Nucleus accumbens (tissue), 56 donors: ENCODE data around the gene AZU1.
"Not testable (repeated sequence)": the region's sequence is repeated elsewhere in the genome, so short reads cannot be mapped to it uniquely, and the experiment has no call there.

Experiments used
- DNase-seq, 56 donors: peaks; one replicate each; lab custom pipeline; 2025; lab: John Stamatoyannopoulos, UW

The AZU1 gene

DNA sequence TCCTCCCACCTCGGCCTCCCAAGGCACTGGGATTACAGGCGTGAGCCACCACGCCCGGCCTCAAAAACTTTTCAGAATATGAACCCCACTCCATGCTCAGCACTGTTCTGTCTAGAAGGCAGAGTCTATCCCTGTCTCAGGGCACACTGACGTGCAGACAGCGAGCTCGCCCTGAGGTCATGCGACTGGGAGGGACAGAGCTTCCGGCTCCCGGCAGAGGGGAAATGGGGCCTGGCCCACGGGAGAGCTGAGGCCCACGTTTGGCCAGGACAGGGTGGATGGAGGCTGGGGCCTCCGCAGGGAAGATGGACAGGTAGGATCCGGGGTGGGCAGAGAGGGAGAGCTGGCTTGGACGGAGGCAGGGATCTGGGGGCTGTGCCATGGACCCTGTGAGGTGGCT is 2.8 kb upstream of the AZU1 start:
- no peak for DNase-seq

DNA sequence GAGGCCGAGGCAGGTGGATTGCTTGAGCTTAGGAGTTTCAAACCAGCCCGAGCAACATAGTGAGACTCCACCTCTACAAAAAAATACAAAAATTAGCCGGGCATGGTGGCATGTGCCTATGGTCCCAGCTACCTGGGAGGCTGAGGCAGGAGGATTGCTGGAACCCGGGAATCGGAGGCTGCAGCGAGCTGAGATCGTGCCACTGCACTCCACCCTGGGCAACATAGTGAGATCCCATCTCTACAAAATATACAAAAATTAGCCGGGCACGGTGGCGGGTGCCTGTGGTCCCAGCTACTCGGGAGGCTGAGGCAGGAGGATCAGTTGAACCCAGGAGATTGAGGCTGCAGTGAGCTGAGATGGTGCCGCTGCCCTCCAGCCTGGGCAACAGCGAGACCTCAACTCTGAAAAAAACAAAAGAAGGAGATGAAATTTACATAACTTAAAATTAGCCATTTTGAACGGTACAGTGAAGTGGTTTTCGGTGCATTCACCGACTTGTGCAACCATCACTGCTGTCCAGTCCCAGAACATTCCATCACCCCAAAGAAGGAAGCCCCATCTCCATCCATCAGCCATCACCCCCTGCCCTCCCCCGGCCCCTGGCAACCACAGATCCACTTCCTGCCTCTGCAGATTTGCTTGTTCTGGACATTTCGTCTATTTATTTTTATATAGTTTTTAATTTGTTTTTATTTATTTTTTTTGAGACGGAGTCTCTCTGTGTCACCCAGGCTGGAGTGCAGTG is 1.6 kb upstream of the AZU1 start:
- no peak for DNase-seq

GRCh38 chr19:827314-827709 is 325 bp upstream of the AZU1 start:
- no peak for DNase-seq

GRCh38 chr19:829129-829758 is 1.6 kb downstream of the AZU1 start:
- no peak for DNase-seq

- DNase-seq = no peak
Observed at GRCh38 chr19:831407-832369, 4.1 kb downstream of the AZU1 start.

DNA sequence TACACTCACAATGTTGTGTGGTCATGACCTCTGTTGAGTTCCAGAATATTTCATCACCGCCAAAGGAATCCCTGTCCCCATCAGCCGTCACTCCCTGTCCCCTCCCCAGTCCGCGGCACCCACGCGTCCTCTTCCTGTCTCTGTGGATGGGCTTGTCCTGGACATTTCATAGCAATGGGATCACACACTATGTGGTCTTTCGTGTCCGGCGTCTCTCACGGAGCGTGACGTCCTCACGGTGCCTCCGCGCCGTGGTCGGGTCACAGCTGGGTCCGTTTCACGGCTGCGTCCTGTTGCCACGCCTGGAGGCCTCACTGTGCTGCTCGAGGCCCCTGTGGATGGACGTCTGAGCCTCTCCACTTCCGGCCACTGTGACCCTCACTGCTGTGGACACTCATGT is 6.6 kb downstream of the AZU1 start:
- no peak for DNase-seq

DNA sequence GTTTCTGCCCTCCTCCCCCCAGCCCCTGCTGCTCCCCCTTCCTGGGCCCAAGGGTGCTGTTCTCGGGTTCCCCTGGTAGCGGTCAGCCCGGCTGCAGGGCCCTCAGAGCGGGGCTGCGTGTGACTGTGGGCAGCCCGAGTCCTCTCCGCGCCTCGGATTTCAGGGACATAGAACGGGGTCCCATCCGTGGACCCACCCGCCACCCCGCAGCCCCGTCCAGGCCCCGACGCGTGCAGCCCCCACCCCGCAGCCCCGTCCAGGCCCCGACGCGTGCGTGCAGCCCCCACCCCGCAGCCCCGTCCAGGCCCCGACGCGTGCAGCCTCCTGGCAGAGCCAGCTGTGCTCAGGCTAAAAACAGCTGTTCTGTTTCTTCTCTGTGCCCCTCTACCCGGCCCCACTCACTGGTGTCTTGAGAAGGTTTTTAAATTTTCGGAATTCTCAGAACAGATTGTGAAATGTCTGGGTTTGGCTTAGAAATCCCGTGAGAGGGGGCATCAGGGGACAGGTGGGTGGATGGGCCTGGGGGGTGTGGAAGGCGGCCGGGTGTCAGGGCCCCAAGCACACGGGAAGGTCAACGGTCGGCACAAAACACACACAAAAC is 7.7 kb downstream of the AZU1 start:
- no peak for DNase-seq

DNA sequence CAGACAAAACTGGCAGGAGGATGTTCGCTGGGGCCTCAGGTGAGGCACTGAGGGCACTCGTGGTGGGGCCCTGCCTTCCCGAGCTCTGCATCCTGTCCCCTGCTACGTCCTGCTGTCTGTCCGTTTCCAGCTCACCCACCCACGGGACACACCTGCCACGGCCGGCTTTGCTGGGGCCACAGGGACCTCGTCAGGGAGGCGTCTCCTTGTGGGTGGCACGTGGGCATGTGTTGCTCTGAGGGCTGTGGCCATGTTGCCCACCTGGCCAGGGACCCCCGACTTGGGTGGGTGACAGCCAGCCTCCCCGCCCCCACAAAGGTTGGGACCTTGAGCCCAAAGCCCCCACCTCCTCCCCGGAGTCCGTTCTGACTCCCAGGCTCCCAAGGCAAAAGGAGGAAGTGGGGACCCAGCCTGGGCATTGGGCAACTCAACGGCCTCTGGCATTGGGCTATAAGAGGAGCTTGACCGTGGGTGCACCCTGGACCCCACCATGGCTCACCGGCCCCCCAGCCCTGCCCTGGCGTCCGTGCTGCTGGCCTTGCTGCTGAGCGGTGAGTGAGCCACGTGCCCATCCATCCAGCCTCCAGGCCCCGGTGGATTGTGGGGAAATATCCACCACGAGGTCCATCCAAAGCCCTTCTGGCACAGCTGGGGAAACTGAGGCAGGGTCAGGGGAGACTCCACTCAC is 13.0 kb downstream of the AZU1 start, which contains the start of gene PRTN3:
Gene PRTN3, plus strand, starts transcription at position 481 of the 688 bp plus-strand sequence. Its CDS starts 10 bp downstream, at position 491.
- no peak for DNase-seq

DNA sequence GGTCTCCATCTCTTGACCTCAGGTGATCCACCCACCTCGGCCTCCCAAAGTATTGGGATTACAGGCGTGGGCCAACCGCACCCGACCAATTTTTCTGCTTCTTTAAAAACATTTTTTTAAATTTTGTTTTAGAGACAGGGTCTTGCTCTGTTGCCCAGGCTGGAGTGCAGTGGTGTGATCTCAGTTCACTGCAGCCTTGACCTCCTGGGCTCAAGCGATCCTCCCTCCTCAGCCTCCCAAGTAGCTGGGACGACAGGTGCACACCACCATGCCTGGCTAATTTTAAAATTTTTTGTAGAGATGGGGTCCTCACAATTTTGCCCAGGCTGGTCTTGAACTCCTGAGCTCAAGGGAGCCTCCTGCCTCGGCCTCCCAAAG is 15.2 kb downstream of the AZU1 start:
- DNase-seq = not testable (repeated sequence)

DNA sequence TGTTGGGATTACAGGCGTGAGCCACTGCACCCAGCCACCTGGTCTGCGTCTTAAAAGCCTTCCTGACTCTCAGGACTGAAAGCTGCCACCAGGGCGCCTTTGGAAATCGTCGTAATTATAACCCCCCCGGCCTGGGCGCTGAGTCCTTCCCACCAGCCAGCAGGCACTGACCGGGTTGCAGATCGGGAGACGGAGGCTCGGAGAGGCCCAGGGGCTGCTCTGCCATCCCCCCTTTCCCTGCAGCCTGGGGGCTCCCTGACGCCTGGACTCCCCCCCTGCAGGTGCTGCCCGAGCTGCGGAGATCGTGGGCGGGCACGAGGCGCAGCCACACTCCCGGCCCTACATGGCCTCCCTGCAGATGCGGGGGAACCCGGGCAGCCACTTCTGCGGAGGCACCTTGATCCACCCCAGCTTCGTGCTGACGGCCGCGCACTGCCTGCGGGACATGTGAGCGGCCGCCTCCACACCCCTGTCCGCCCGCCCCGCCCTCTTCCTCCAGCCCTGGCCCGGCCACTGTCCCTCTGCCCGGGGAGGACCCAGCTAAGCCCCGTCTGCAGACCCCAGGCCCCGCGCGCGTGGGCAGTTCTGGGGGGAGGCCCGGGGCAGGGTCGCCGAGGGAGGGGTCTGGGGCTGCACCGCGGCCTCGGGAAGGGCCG is 15.7 kb downstream of the AZU1 start:
- peak in 2 of 56 donors; percentile 8 to 22 for DNase-seq

DNA sequence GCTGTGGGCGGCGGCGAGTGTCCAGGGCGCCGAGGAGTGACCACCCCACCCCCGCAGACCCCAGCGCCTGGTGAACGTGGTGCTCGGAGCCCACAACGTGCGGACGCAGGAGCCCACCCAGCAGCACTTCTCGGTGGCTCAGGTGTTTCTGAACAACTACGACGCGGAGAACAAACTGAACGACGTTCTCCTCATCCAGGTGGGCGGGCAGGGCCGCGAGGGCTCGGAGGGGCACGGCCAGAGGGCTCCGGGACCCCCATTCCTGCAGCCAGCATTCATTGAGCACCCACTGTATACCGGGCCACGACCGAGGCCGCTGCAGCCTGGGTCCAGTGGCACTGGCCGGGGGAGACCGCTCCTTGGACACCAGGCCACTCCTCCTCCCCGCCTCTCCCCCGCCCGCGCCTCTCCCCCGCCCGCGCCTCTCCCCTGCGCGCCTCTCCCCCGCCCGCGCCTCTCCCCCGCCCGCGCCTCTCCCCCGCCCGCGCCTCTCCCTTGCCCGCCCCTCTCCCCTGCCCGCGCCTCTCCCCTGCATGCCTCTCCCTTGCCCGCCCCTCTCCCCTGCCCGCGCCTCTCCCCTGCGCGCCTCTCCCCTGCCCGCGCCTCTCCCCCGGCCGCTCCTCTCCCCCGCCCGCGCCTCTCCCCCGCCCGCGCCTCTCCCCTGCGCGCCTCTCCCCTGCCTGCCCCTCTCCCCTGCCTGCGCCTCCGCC is 16.4 kb downstream of the AZU1 start:
- DNase-seq = peak in 1 of 56 donors; percentile 54

DNA sequence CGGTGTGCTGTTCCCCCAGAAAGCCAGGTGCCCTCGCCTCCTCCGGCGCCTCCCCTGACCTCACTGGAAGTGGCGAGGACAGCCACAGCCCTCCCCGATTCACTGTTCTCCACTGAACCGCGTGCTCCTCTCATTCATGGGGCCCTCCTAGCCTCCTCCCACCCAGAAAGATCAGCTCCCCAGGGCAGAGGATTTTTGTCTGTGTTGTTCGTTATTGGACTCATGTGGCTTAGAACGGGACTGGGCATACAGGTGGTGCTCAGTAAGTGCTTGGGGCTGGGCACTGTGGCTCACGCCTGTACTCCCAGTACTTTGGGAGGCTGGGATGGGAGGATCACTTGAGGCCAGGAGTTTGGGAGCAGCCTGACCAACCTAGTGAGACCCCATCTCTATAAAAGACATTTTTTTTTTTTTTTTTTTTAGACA is 16.9 kb downstream of the AZU1 start:
- DNase-seq = no peak

DNA sequence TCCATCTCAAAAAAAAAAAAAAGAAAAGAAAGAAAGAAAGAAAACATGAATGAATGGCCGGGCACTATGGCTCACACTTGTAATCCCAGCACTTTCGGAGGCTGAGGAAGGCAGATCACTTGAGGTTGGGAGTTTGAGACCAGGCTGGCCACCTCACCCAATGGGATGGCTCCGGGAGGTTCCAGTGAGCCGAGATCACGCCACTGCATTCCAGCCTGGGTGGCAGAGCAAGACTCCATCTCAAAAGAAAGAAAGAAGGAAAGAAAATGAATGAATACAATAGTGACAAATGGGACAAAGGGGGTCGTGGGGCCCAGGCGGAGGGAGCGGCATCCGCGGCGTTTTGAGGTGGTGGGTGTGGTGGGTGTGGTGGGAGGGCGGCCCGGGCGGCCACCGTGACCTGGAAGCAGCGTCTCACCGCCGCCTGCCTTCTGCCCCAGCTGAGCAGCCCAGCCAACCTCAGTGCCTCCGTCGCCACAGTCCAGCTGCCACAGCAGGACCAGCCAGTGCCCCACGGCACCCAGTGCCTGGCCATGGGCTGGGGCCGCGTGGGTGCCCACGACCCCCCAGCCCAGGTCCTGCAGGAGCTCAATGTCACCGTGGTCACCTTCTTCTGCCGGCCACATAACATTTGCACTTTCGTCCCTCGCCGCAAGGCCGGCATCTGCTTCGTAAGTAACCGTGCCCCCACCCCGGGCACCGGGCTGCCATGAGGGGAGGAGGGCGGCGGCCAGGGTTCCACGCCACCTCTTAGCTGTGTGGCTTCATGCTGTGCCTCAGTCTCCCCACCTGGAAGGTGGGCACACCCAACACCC is 18.3 kb downstream of the AZU1 start:
- no peak for DNase-seq

DNA sequence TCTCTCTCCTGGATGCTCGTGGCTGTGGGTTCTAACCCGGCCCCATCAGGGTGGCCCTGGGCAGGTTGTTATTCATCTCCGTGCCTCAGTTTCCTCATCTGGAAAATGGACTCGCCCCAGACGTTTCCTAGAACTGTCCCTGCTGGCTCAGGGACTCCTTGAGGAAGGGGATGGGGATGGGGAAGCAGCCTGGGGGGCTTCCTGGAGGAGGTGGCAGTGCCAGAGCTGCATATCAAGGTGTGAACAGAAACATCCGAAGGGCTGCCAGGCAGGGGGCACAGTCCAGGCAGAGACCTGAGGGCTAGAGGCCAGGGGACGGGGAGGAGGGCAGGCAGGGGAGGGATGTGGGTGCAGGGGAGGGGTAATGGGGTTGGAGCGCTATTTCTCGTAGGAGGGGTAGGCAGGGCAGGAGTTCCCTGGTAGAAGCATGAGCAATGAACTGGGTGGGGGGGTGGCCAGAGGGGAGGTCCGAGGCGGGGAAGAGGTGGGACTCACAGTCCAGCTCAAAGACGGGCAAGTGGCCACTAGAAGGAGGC is 20.8 kb downstream of the AZU1 start:
- DNase-seq = no peak

DNA sequence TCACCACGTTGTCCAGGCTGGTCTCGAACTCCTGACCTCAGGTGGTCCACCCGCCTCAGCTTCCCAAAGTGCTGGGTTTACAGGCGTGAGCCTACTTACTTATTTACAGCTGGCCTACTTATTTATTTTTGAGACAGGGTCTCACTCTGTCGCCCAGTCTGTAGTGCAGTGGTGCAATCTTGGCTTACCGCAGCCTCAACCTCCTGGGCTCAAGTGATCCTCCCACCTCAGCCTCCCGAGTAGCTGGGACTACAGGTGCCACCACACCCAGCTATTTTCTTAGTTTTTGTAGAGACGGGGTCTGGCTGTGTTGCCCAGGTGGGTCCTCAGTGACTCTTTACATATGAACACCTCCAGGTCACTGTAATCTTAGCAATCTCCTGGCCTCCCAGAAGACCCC is 21.6 kb downstream of the AZU1 start:
- DNase-seq = not testable (repeated sequence)

DNA sequence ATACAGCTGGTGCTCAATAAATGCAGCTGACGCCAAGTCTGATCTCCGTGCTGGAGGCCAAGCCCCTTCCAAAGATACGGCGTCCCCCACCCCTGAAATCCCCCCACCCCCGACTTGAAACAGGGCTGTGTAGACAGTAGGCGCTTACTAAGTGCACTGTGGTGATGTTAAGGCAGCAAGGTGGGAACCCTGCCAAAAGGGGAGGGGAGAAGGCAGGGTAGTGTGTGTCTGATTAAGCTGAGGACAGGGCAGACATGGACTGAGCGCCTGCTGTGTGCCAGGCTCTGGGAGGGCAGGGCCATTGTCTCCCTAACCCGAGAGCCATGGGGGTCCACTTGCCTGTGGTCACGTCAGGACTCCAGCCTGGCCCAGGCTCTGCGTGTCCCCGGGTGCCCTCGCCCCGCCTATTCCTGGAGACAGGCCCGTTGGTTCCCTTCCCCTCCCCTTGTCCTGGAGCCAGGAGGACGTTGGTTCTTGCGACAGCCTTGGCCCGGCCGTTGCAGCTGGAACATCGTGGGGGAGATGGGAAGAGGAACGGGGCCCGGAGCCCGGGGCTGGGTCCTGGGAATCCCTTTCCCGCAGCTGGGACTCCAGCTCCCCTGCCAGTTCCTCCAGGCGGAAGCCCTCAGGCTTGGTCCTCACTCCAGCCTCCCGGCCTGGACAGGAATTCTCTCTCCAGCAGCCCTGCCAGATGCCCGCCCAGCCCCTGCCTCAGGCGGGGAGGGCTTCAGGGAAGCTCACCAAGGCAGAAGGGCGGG is 22.8 kb downstream of the AZU1 start:
- DNase-seq = peak in 17 of 56 donors; percentile 6 to 59 (median 25)

GRCh38 chr19:850979-851335 is 23.3 kb downstream of the AZU1 start:
- DNase-seq = no peak
